HepG2 (cell line): Measurements from ENCODE around the gene TIGAR. TPM values are rescaled to one million over a fixed set of nuclear protein-coding genes. Genes with fewer than 3 reads are reported as not detected.

Experiments
- ATAC-seq: fragments of 200-7000 bp; cut with Tn5 transposase; 3 replicates; pipeline ENCODE4 v1.9.1; 2020; ENCODE audit warnings: mild to moderate bottlenecking, moderate library complexity
- BruUV-seq: library from RNA; stranded (reverse); fragments of 400-500 nt; replicated peaks from 2 replicates; lab custom pipeline; 2021; lab: Mats Ljungman, UMichigan
- CTCF ChIA-PET: fragments of 300-600 bp; formaldehyde crosslinking; extraction: SDS; loops from one replicate; lab custom pipeline; 2021; ENCODE audit warnings: low total read pairs, inconsistent platforms, low intra/inter-chr PET ratio; lab: Yijun Ruan, JAX
- POLR2A ChIA-PET: fragments of 350-600 bp; sonication (Branson Sonifier 250); formaldehyde crosslinking; loops from one replicate; lab custom pipeline; 2020; ENCODE audit warnings: antibody characterized with exemption, inconsistent platforms; lab: Yijun Ruan, JAX
- DNase-seq: peaks from one replicate; pipeline ENCODE4 v3.0.0-alpha.2; 2015; ENCODE audit warnings: low spot score
- FAIRE-seq: peaks from 3 replicates; lab custom pipeline; 2011; peaks lifted over from hg19 to GRCh38; lab: Jason Lieb, UNC
- H2AFZ ChIP-seq: one replicate; pipeline ENCODE4 v1.6.1; 2011; ENCODE audit warnings: low read length, inconsistent platforms
- H3K27ac ChIP-seq: fragments of 300-600 bp; 3 replicates; pipeline ENCODE4 v1.8.0; 2011; ENCODE audit warnings: mixed run types, mild to moderate bottlenecking, mixed read lengths, low read length, inconsistent platforms; ENCODE audit not compliant: insufficient read depth; ENCODE audit errors: extremely low read length
- H3K27me3 ChIP-seq, 2 experiments: fragments of 200-600 bp in 1 of 2; 2 replicates in 1 of 2; 3 replicates in 1 of 2; pipeline versions ENCODE4 v1.6.0 to v1.8.0; 2011; ENCODE audit warnings: low read length in 2 of 2, mild to moderate bottlenecking in 2 of 2, moderate library complexity in 2 of 2, inconsistent platforms in 1 of 2; ENCODE audit not compliant: insufficient read depth in 2 of 2, control insufficient read depth in 1 of 2
- H3K36me3 ChIP-seq, 2 experiments: fragments of 200-600 bp in 1 of 2; replicated peaks in 1 of 2; 2 replicates in 1 of 2; 3 replicates in 1 of 2; pipeline versions ENCODE4 v1.5.1 to v1.8.0; 2011; ENCODE audit warnings: low read length in 2 of 2, inconsistent platforms in 1 of 2; ENCODE audit not compliant: insufficient read depth in 2 of 2, control insufficient read depth in 1 of 2
- H3K4me1 ChIP-seq: 2 replicates; pipeline ENCODE4 v1.5.1; 2012; ENCODE audit warnings: low read length, inconsistent platforms; ENCODE audit not compliant: insufficient read depth
- H3K4me2 ChIP-seq: 2 replicates; pipeline ENCODE4 v1.6.0; 2011; ENCODE audit warnings: low read depth, low read length, inconsistent platforms
- H3K4me3 ChIP-seq, 3 experiments: fragments of 200-600 bp in 1 of 3; sonication (generic), shearing (Covaris generic) in 1 of 3; replicated peaks in 1 of 3; 2 replicates each; pipeline ENCODE4 v1.5.1; 2011 to 2016; ENCODE audit warnings: low read length in 3 of 3, inconsistent platforms in 2 of 3, low read depth in 2 of 3, mild to moderate bottlenecking in 2 of 3, control low read depth in 1 of 3, mixed read lengths in 1 of 3; ENCODE audit not compliant: insufficient read depth in 1 of 3
- H3K79me2 ChIP-seq: one replicate; pipeline ENCODE4 v1.6.1; 2011; ENCODE audit warnings: low read length, inconsistent platforms; ENCODE audit not compliant: insufficient read depth
- H3K9ac ChIP-seq: 2 replicates; pipeline ENCODE4 v1.6.0; 2011; ENCODE audit warnings: mild to moderate bottlenecking, low read depth, low read length, inconsistent platforms; ENCODE audit not compliant: insufficient read depth
- H3K9me3 ChIP-seq: 2 replicates; pipeline ENCODE4 v1.5.1; 2012; ENCODE audit warnings: mild to moderate bottlenecking, low read length
- H4K20me1 ChIP-seq: 2 replicates; pipeline ENCODE4 v1.6.0; 2011; ENCODE audit warnings: inconsistent platforms, mild to moderate bottlenecking, low read length, moderate library complexity; ENCODE audit not compliant: insufficient read depth
- BATF2 ChIP-seq: sonication (generic); formaldehyde crosslinking; IDR thresholded peaks from 2 replicates; pipeline ENCODE4 v1.8.0; 2022; ENCODE audit warnings: mild to moderate bottlenecking, missing genetic modification reagents, moderate library complexity
- CBX5 ChIP-seq: sonication (generic); formaldehyde crosslinking; IDR thresholded peaks from 2 replicates; pipeline ENCODE4 v1.4.0; 2020; ENCODE audit warnings: missing genetic modification reagents, borderline replicate concordance
- CC2D1A ChIP-seq: sonication (generic); formaldehyde crosslinking; IDR thresholded peaks from 2 replicates; pipeline ENCODE4 v1.8.1; 2023; ENCODE audit warnings: mild to moderate bottlenecking, missing genetic modification reagents
- DNMT1 ChIP-seq: sonication (generic); formaldehyde crosslinking; IDR thresholded peaks from 2 replicates; pipeline ENCODE4 v1.5.1; 2020; ENCODE audit warnings: mild to moderate bottlenecking, missing genetic modification reagents
- GABPB1 ChIP-seq: IDR thresholded peaks from 2 replicates; pipeline ENCODE4 v1.6.1; 2016; ENCODE audit warnings: mild to moderate bottlenecking, missing genetic modification reagents, moderate library complexity, missing compliant biosample characterization
- MYPOP ChIP-seq: sonication (generic); formaldehyde crosslinking; IDR thresholded peaks from 2 replicates; pipeline ENCODE4 v1.8.1; 2023; ENCODE audit warnings: mild to moderate bottlenecking, moderate library complexity, missing genetic modification reagents
- RFXAP ChIP-seq: sonication (generic); formaldehyde crosslinking; IDR thresholded peaks from 2 replicates; pipeline ENCODE4 v1.4.0; 2020; ENCODE audit warnings: missing genetic modification reagents, borderline replicate concordance
- SNAPC5 ChIP-seq: sonication (generic); formaldehyde crosslinking; IDR thresholded peaks from 2 replicates; pipeline ENCODE4 v1.8.1; 2023; ENCODE audit warnings: mild to moderate bottlenecking, missing genetic modification reagents, borderline replicate concordance
- XBP1 ChIP-seq: sonication (generic); formaldehyde crosslinking; IDR thresholded peaks from 2 replicates; pipeline ENCODE4 v1.5.0; 2020; ENCODE audit warnings: missing genetic modification reagents
- ZFP36L2 ChIP-seq: sonication (generic); formaldehyde crosslinking; IDR thresholded peaks from 2 replicates; pipeline ENCODE4 v1.4.0; 2020; ENCODE audit warnings: missing genetic modification reagents
- ZGPAT ChIP-seq: IDR thresholded peaks from 2 replicates; pipeline ENCODE4 v1.6.1; 2016; ENCODE audit warnings: mild to moderate bottlenecking
- ZNF235 ChIP-seq: sonication (generic); formaldehyde crosslinking; IDR thresholded peaks from 2 replicates; pipeline ENCODE4 v1.8.1; 2023; ENCODE audit warnings: mild to moderate bottlenecking, missing genetic modification reagents, borderline replicate concordance
- ZNF33B ChIP-seq: sonication (generic); formaldehyde crosslinking; IDR thresholded peaks from 2 replicates; pipeline ENCODE4 v1.5.1; 2020; ENCODE audit warnings: mild to moderate bottlenecking, missing genetic modification reagents
- ZNF451 ChIP-seq: sonication (generic); formaldehyde crosslinking; IDR thresholded peaks from 2 replicates; pipeline ENCODE4 v1.5.0; 2020; ENCODE audit warnings: mild to moderate bottlenecking, missing genetic modification reagents
- ZNF513 ChIP-seq: sonication (generic); formaldehyde crosslinking; conservative IDR thresholded peaks from 2 replicates; pipeline ENCODE4 v1.5.0; 2020; ENCODE audit warnings: missing genetic modification reagents
- ZNF557 ChIP-seq: sonication (generic); formaldehyde crosslinking; IDR thresholded peaks from 2 replicates; pipeline ENCODE4 v1.4.0; 2020; ENCODE audit warnings: missing genetic modification reagents
- ZNF713 ChIP-seq: sonication (generic); formaldehyde crosslinking; IDR thresholded peaks from 2 replicates; pipeline ENCODE4 v1.4.0; 2020; ENCODE audit warnings: mild to moderate bottlenecking, missing genetic modification reagents
- ZNF773 ChIP-seq: sonication (generic); formaldehyde crosslinking; IDR thresholded peaks from 2 replicates; pipeline ENCODE4 v1.4.0; 2020; ENCODE audit warnings: missing genetic modification reagents, borderline replicate concordance
- WGBS: methylation state at CpG from one replicate; pipeline ENCODE4 v1.1.6; 2017; ENCODE audit warnings: low lambda C conversion rate; 5-methylcytosine and 5-hydroxymethylcytosine counted together
- in situ Hi-C: cut with HindIII; loops from 2 replicates; pipeline ENCODE4 v1.10.0; 2017; ENCODE audit warnings: low pct_unique_long_range_greater_than_20kb; ENCODE audit not compliant: extremely low pct_ligation_motif_present
- intact Hi-C: fragments of 100-400 bp; cut with micrococcal nuclease; formaldehyde crosslinking; loops from one replicate; pipeline ENCODE4 v1.10.0; 2022; ENCODE audit not compliant: unreplicated experiment
- polyA plus RNA-seq, 8 experiments: library from polyadenylated mRNA; depleted of rRNA in 3 of 8; stranded (reverse) in 7 of 8; unstranded in 1 of 8; fragments of >200 nt; fragmentation: Illumina TruSeq in 4 of 8; extraction: Trizol in 4 of 8; gene quantifications; 2 replicates each; pipeline versions ENCODE4 v1.2.1 to v1.2.3, GENCODE V29; 2011 to 2016; ENCODE audit warnings: low read depth in 4 of 8, missing spikeins in 1 of 8, mixed read lengths in 1 of 8; ENCODE audit not compliant: insufficient read depth in 1 of 8
- total RNA-seq, 5 experiments: library from RNA; depleted of rRNA; stranded (reverse); fragments of >200 nt; fragmentation: Illumina TruSeq; extraction: Trizol; gene quantifications; 2 replicates each; pipeline ENCODE4 v1.2.3, GENCODE V29; 2016; ENCODE audit warnings: low read depth in 1 of 5

TIGAR gene
- total and polyA plus RNA-seq, 2 of the 13 experiments (the other 11 are each of a cell fraction or from before 2014, with no cell fraction given) = 2.6 to 21.8 TPM

GRCh38 chr12:4380332-4380731, 59.3 kb downstream of the TIGAR start:
- no peak overlapping the region for H3K27ac ChIP-seq
- DNase-seq = no peak
- TF ChIP-seq ZNF557 (CRISPR knock-in tag) = no peak
- no peak for TF ChIP-seq RFXAP
- no peak for TF ChIP-seq XBP1 (CRISPR knock-in tag)
- no peak for TF ChIP-seq CC2D1A
- no peak for TF ChIP-seq ZNF773 (CRISPR knock-in tag)
- no peak for TF ChIP-seq ZNF33B (CRISPR knock-in tag)
- no peak for TF ChIP-seq ZGPAT (CRISPR knock-in tag)
- TF ChIP-seq ZNF713 (CRISPR knock-in tag) = no peak
- TF ChIP-seq ZNF513 (CRISPR knock-in tag) = no peak
- no peak for TF ChIP-seq SNAPC5
- TF ChIP-seq GABPB1 (CRISPR knock-in tag) = no peak
- no peak for TF ChIP-seq BATF2 (CRISPR knock-in tag)
- no peak for TF ChIP-seq ZNF451 (CRISPR knock-in tag)
- TF ChIP-seq ZFP36L2 = no peak
- no peak for TF ChIP-seq CBX5 (CRISPR knock-in tag)
- no peak for TF ChIP-seq MYPOP (CRISPR knock-in tag)
- no peak for TF ChIP-seq DNMT1 (CRISPR knock-in tag)
- TF ChIP-seq ZNF235 (CRISPR knock-in tag) = no peak
- no peak overlapping the region for H3K9ac ChIP-seq
- ChIA-PET POLR2A (no interaction called here), CTCF (no interaction called here)
- no peak for ATAC-seq
- no peaks in the 10 kb centered on the region for H4K20me1 ChIP-seq
- no peak overlapping the region for H3K4me2 ChIP-seq
- H3K79me2 ChIP-seq = no peaks in the 10 kb centered on the region
- H3K4me3 ChIP-seq = no peak overlapping the region
- peaks cover 17% of the 10 kb centered on the region for H3K4me1 ChIP-seq
- no peak overlapping the region for H2AFZ ChIP-seq
- no TSS peak for BruUV-seq
- no peaks in the 10 kb centered on the region for H3K9me3 ChIP-seq
- in situ Hi-C loops = no loop called here
- no peaks in the 10 kb centered on the region for H3K36me3 ChIP-seq
- 0% methylated on average over 4 of the region's 4 CpGs for WGBS
- intact Hi-C loops = no loop called here
- H3K27me3 ChIP-seq = peaks cover 1 to 13% of the 10 kb centered on the region in 2 experiments; a peak in 3 of 5 replicates
- FAIRE-seq = no peak
